ENCODE results near the gene GLIPR1. TPM values are rescaled to one million over a fixed set of nuclear protein-coding genes. Genes with fewer than 3 reads are reported as not detected.
"Not testable (repeated sequence)": the region's sequence is repeated elsewhere in the genome, so short reads cannot be mapped to it uniquely, and the experiment has no call there.

GLIPR1 gene
- total RNA-seq, 1 experiment from 2014 or later = 1.9 TPM

DNA sequence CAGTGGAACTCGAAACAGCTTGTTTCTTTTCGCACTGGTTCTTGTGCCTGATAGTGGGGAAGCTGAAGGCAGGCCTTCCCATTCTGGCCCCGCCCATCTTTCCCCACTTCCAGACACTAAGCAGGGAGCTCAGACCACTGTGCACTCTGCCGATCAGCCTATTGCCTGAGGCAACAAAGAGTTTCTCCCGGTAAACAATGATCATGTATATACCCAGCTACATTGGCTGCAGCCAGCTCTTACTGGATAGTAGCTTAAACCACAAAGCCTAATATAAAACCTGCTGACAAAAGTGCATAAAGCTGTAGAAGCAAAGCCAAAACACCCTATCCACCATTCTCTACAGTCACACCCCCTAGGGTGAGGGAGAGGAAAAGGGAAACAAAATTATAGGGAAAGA is 24.7 kb upstream of the GLIPR1 start:
- Mint-ChIP-seq H3K27ac (ENCODE audit: unreplicated experiment) (no peak overlapping the region), H3K4me1 (ENCODE audit: low read depth, unreplicated experiment) (no peaks in the 10 kb centered on the region), H3K9me3 (ENCODE audit: unreplicated experiment) (peaks cover 32% of the 10 kb centered on the region), H3K36me3 (ENCODE audit: insufficient read depth, unreplicated experiment) (peaks cover 4% of the 10 kb centered on the region), H3K27me3 (ENCODE audit: insufficient read depth, unreplicated experiment) (peaks cover 6% of the 10 kb centered on the region), H3K4me3 (ENCODE audit: unreplicated experiment) (no peak overlapping the region)
- TF ChIP-seq, protein P1, sequence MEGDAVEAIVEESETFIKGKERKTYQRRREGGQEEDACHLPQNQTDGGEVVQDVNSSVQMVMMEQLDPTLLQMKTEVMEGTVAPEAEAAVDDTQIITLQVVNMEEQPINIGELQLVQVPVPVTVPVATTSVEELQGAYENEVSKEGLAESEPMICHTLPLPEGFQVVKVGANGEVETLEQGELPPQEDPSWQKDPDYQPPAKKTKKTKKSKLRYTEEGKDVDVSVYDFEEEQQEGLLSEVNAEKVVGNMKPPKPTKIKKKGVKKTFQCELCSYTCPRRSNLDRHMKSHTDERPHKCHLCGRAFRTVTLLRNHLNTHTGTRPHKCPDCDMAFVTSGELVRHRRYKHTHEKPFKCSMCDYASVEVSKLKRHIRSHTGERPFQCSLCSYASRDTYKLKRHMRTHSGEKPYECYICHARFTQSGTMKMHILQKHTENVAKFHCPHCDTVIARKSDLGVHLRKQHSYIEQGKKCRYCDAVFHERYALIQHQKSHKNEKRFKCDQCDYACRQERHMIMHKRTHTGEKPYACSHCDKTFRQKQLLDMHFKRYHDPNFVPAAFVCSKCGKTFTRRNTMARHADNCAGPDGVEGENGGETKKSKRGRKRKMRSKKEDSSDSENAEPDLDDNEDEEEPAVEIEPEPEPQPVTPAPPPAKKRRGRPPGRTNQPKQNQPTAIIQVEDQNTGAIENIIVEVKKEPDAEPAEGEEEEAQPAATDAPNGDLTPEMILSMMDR (IDR thresholded peaks at IDR 0.05; ENCODE audit: insufficient read depth in 1 of 2, low read depth in 1 of 2, low read length in 1 of 2, severe bottlenecking in 1 of 2, unreplicated experiment in 1 of 2) = no peak
- H3K4me3 ChIP-seq (ENCODE audit: low read depth, low read length) = no peak overlapping the region
- POLR2A ChIA-PET = no interaction called here
- no peaks in the 10 kb centered on the region for H3K27me3 ChIP-seq (replicated peaks; ENCODE audit: control insufficient read depth, insufficient read depth, low read length)
- CTCF ChIA-PET = no interaction called here
- no peak for DNase-seq
- no peaks in the 10 kb centered on the region for H3K4me1 ChIP-seq
- BruUV-seq (replicated peaks) = no TSS peak
- intact Hi-C loops (cut with micrococcal nuclease; ENCODE audit: unreplicated experiment) = no loop called here
- H3K9me3 ChIP-seq = peaks cover 18% of the 10 kb centered on the region
- H3K36me3 ChIP-seq (ENCODE audit: control insufficient read depth, insufficient read depth, low read length) = no peaks in the 10 kb centered on the region

DNA sequence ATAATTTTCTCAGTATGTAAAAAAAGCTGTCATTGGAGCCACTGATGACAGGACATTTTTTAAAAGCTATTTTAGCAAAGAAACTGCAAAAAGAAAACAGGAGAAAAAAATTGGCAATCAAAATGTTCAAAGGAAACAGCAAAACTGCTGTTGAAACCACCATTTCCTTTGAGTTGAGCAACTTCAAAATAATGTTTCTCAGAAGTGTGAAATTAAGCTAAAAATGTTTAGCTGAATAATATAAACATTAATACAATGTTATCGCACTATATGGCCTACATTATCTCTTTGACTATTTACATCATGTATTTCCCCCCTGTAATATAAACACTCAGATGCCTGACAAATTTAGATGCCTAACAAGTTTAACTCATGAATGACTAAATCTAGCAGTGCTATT is 23.4 kb upstream of the GLIPR1 start:
- ChIA-PET CTCF (no interaction called here), POLR2A (no interaction called here)
- BruUV-seq (replicated peaks) = no TSS peak
- no peaks in the 10 kb centered on the region for H3K4me1 Mint-ChIP-seq (ENCODE audit: low read depth, unreplicated experiment)
- peaks cover 32% of the 10 kb centered on the region for H3K9me3 Mint-ChIP-seq (ENCODE audit: unreplicated experiment)
- H3K4me1 ChIP-seq = no peaks in the 10 kb centered on the region
- TF ChIP-seq, protein P1 (IDR thresholded peaks at IDR 0.05; ENCODE audit: insufficient read depth in 1 of 2, low read depth in 1 of 2, low read length in 1 of 2, severe bottlenecking in 1 of 2, unreplicated experiment in 1 of 2) = no peak
- DNase-seq = no peak
- no peaks in the 10 kb centered on the region for H3K27me3 ChIP-seq (replicated peaks; ENCODE audit: control insufficient read depth, insufficient read depth, low read length)
- H3K4me3 Mint-ChIP-seq (ENCODE audit: unreplicated experiment) = no peak overlapping the region
- H3K4me3 ChIP-seq (ENCODE audit: low read depth, low read length) = no peak overlapping the region
- peaks cover 2% of the 10 kb centered on the region for H3K27me3 Mint-ChIP-seq (ENCODE audit: insufficient read depth, unreplicated experiment)
- H3K27ac Mint-ChIP-seq (ENCODE audit: unreplicated experiment) = no peak overlapping the region
- peaks cover 18% of the 10 kb centered on the region for H3K9me3 ChIP-seq
- H3K36me3 ChIP-seq (ENCODE audit: control insufficient read depth, insufficient read depth, low read length) = no peaks in the 10 kb centered on the region
- H3K36me3 Mint-ChIP-seq (ENCODE audit: insufficient read depth, unreplicated experiment) = peaks cover 4% of the 10 kb centered on the region
- intact Hi-C loops (cut with micrococcal nuclease; ENCODE audit: unreplicated experiment) = no loop called here

DNA sequence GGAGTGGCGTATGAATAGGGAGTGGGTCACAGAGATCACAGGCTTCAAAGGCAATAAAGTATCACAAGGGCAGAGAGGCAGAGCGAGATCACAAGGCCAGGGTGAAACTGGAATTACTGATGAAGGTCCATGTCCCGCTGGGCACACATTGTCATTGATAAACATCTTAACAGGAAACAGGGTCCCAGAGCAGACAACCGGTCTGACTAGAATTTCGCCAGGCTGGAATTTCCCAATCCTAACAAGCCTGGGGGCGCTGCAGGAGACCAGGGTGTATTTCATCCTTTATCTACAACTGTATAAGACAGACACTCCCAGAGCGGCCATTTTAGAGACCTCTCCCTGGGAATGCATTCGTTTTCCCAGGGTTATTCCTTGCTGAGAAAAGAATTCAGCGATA is 22.7 kb upstream of the GLIPR1 start:
- H3K27me3 Mint-ChIP-seq (ENCODE audit: insufficient read depth, unreplicated experiment); H3K4me1 ChIP-seq; H3K4me1 Mint-ChIP-seq (ENCODE audit: low read depth, unreplicated experiment); H3K36me3 Mint-ChIP-seq (ENCODE audit: insufficient read depth, unreplicated experiment); POLR2A ChIA-PET; H3K36me3 ChIP-seq (ENCODE audit: control insufficient read depth, insufficient read depth, low read length); H3K27me3 ChIP-seq (replicated peaks; ENCODE audit: control insufficient read depth, insufficient read depth, low read length); H3K27ac Mint-ChIP-seq (ENCODE audit: unreplicated experiment); CTCF ChIA-PET; BruUV-seq (replicated peaks); H3K4me3 ChIP-seq (ENCODE audit: low read depth, low read length); intact Hi-C loops (cut with micrococcal nuclease; ENCODE audit: unreplicated experiment); H3K4me3 Mint-ChIP-seq (ENCODE audit: unreplicated experiment): not testable (repeated sequence)
- H3K9me3 ChIP-seq = peaks cover 18% of the 10 kb centered on the region
- H3K9me3 Mint-ChIP-seq (ENCODE audit: unreplicated experiment) = peaks cover 32% of the 10 kb centered on the region
- peak; percentile 45 to 47 for DNase-seq

DNA sequence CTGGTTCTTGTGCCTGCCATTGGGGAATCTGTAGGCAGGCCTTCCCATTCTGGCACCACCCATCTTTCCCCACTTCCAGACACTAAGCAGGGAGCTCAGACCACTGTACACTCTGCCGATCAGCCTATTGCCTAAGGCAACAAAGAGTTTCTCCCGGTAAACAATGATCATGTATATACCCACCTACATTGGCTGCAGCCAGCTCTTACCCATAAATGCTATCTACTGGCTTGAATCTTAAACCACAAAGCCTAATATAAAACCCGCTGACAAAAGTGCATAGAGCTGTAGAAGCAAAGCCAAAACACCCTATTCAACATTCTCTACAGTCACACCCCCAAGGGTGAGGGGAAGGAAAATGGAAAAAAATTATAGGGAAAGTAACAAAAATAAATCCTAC is 20.8 kb upstream of the GLIPR1 start:
- DNase-seq = no peak
- TF ChIP-seq, protein P1 (IDR thresholded peaks at IDR 0.05; ENCODE audit: insufficient read depth in 1 of 2, low read depth in 1 of 2, low read length in 1 of 2, severe bottlenecking in 1 of 2, unreplicated experiment in 1 of 2) = no peak
- H3K36me3 ChIP-seq (ENCODE audit: control insufficient read depth, insufficient read depth, low read length) = no peaks in the 10 kb centered on the region
- no peak overlapping the region for H3K27ac Mint-ChIP-seq (ENCODE audit: unreplicated experiment)
- no peak overlapping the region for H3K4me3 Mint-ChIP-seq (ENCODE audit: unreplicated experiment)
- ChIA-PET CTCF (no interaction called here), POLR2A (no interaction called here)
- peaks cover 4% of the 10 kb centered on the region for H3K36me3 Mint-ChIP-seq (ENCODE audit: insufficient read depth, unreplicated experiment)
- no peaks in the 10 kb centered on the region for H3K27me3 Mint-ChIP-seq (ENCODE audit: insufficient read depth, unreplicated experiment)
- BruUV-seq (replicated peaks) = no TSS peak
- intact Hi-C loops (cut with micrococcal nuclease; ENCODE audit: unreplicated experiment) = no loop called here
- no peaks in the 10 kb centered on the region for H3K4me1 ChIP-seq
- no peaks in the 10 kb centered on the region for H3K27me3 ChIP-seq (replicated peaks; ENCODE audit: control insufficient read depth, insufficient read depth, low read length)
- no peaks in the 10 kb centered on the region for H3K4me1 Mint-ChIP-seq (ENCODE audit: low read depth, unreplicated experiment)
- H3K4me3 ChIP-seq (ENCODE audit: low read depth, low read length) = no peak overlapping the region
- H3K9me3 Mint-ChIP-seq (ENCODE audit: unreplicated experiment) = peaks cover 32% of the 10 kb centered on the region
- H3K9me3 ChIP-seq = peaks cover 18% of the 10 kb centered on the region
